Cardiac fibroblast (primary cell): ENCODE data around the gene TRMT5.
A peak's percentile ranks its signal among the peaks of the same experiment; 100 is the strongest.

Source experiments
- DNase-seq, 2 donors: peaks; one replicate each; pipeline versions ENCODE4 v3.0.0 to v3.0.0-alpha.2; 2010; ENCODE audit warnings: low read depth in 2 of 2
- H3K4me3 ChIP-seq, 2 donors: replicated peaks in 1 of 2; 1 replicate in 1 of 2; 2 replicates in 1 of 2; pipeline ENCODE4 v1.5.1; 2011; ENCODE audit warnings: low read depth in 2 of 2, low read length in 2 of 2, mild to moderate bottlenecking in 2 of 2, moderate library complexity in 1 of 2
- TF ChIP-seq, protein P1 (sequence below): IDR thresholded peaks from one replicate; pipeline ENCODE4 v1.5.1; 2011; ENCODE audit warnings: low read depth, mild to moderate bottlenecking, low read length, inconsistent platforms

TRMT5 gene

DNA sequence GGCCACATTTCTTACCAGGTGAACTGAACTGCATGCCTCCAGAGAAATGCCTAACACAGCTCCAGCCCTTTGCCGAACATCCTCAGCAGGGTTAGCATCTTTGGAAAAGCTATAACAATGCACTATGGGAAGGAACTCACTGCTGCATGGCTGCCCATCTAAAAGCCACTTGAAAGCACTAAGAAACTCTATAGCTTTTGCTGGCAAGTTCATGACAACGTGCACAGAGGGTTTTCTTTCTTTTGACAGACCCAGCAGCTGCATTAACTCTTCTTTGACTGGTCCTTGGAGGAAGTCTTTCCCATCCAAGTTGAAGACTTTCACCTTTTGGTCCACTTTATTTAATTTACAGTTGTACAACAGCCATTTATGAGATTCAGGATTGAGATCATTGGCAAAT is 5.3 kb downstream of the TRMT5 start:
- H3K4me3 ChIP-seq: no peak overlapping the region
- no peak for DNase-seq
- TF ChIP-seq, protein P1, sequence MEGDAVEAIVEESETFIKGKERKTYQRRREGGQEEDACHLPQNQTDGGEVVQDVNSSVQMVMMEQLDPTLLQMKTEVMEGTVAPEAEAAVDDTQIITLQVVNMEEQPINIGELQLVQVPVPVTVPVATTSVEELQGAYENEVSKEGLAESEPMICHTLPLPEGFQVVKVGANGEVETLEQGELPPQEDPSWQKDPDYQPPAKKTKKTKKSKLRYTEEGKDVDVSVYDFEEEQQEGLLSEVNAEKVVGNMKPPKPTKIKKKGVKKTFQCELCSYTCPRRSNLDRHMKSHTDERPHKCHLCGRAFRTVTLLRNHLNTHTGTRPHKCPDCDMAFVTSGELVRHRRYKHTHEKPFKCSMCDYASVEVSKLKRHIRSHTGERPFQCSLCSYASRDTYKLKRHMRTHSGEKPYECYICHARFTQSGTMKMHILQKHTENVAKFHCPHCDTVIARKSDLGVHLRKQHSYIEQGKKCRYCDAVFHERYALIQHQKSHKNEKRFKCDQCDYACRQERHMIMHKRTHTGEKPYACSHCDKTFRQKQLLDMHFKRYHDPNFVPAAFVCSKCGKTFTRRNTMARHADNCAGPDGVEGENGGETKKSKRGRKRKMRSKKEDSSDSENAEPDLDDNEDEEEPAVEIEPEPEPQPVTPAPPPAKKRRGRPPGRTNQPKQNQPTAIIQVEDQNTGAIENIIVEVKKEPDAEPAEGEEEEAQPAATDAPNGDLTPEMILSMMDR: no peak

DNA sequence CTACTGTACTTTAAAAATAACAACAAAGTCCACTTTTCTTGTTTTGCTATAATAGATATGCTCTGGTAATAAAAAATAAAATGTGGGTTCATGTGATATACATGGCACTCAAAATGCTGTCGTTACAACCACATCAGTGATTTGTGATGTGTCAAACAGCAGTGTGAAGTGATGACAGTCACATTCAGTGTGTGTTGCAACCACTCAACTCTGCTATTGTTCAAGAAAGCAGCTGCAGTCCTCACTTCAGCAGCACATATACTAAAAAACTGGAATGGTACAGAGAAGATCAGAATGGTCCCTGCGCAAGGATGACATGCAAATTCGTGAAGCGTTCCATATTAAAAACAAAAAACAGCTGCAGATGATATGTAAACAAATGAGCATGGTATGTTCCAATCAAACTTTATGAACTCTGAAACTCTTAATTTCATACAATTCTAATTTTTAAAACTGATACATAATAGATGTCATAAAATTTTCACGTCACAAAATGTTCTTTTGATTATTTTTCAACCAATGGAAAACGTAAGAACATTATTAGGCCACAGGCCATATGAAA is 6.7 kb downstream of the TRMT5 start:
- TF ChIP-seq, protein P1: no peak

DNA sequence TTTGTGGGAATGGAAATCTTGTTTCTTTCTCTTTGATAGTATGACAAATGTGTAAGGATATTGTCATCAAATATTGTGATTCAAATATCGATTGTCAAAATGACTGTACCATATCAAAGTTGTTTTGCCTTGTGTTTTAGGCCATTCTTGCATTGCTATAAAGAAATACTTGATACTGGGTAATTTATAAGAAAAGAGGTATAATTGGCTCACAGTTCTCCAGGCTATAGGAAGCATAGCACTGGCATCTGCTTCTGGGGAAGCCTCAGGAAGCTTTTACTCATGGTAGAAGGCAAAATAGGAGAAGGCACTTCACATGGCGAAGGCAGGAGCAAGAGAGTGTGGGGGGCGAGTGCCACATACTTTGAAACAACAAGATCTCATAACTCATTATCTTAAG is 7.8 kb downstream of the TRMT5 start:
- no peak overlapping the region for H3K4me3 ChIP-seq
- TF ChIP-seq, protein P1: no peak
- no peak for DNase-seq

More for the DNA sequence above, 6.7 kb downstream of the TRMT5 start:
- no peak overlapping the region for H3K4me3 ChIP-seq
- peak in 1 of 2 donors; percentile 15 for DNase-seq

DNA sequence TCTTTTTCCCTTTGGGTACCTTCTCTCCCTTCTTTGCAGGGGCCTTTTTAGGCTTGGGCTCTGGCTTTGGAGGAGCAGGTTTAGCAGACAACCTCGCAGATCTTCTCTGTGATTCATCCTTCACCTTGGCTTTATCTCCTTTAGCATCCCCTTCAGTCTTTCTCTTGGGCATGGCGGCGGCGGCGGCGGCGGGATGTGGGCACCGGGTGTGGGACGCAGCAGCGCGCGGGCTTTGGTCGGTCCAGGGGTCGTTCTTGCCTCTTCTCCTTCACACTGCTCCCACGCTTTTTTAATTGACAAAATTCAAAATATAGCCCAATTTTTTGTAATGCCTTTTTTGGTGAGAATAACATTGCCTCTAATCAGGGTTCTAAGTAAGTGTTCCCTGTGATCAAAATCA is 8.6 kb downstream of the TRMT5 start:
- no peak overlapping the region for H3K4me3 ChIP-seq
- no peak for DNase-seq

DNA sequence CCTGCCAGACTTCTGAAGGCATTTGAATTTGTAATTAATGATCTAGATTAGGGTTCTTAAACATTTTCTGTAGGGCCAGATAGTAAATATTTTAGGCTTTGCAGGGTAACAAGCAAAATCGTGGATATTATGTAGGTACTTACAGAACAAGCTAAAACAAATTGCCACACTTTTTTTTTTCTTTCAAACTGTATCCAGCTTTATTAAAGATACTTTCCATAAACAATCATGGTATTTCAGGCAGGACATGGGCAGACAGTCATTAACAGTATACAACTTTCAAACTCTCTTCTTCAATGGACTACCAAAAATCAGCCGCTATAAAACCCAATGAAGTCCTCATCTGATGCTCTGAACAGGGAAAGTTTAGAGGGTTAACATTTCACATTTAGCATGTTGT is 9.6 kb downstream of the TRMT5 start:
- no peak overlapping the region for H3K4me3 ChIP-seq
- DNase-seq: no peak
- TF ChIP-seq, protein P1: no peak

More for the DNA sequence above, 8.6 kb downstream of the TRMT5 start:
- TF ChIP-seq, protein P1: no peak

DNA sequence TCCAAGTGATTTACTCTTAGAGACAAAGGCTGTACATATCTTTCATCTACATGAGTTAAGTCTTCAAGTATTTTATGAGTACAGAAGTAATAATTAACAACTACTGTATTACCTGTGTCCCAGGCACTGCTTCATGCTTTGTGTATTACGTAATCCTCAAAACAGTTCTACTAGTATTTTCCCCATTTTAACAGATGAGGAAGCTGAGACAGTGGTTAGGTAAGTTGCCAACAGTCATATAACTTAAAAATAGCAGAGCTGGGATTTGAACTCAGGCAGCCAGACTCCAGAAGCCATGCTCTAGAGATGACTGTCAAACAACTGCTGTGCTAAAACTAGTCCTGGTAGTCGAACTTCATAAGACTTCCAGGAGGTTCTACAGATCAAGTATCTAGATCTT is 10.7 kb downstream of the TRMT5 start:
- TF ChIP-seq, protein P1: no peak
- no peak for DNase-seq
- no peak overlapping the region for H3K4me3 ChIP-seq

DNA sequence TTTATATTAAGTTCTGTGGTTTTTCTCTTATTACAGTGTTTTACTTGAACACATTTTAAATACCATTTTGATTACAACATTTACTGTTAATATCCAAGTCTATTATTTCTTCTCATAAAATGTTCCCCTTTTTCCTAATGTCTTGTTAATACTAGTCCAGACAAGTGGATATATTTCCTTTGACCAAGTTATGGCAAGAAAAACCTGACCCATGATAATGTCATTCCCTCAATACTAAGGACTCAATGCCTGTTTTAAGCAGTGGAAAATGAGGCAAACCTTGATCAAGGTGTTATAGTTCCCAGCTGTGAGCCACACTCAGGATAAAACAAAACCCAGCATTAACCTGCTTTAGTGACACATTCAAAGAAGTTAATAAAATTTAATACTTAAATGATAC is 12.2 kb downstream of the TRMT5 start:
- no peak overlapping the region for H3K4me3 ChIP-seq
- DNase-seq: no peak
- TF ChIP-seq, protein P1: no peak
